Measurements from ENCODE around the gene GCK. TPM values are rescaled to one million over a fixed set of nuclear protein-coding genes. Genes with fewer than 3 reads are reported as not detected.
"Not testable (repeated sequence)": the region's sequence is repeated elsewhere in the genome, so short reads cannot be mapped to it uniquely, and the experiment has no call there.

GCK gene
- total RNA-seq, 3 donors from 2014 or later (not counting 1 experiment from before 2014, with no cell fraction given) = not detected

DNA sequence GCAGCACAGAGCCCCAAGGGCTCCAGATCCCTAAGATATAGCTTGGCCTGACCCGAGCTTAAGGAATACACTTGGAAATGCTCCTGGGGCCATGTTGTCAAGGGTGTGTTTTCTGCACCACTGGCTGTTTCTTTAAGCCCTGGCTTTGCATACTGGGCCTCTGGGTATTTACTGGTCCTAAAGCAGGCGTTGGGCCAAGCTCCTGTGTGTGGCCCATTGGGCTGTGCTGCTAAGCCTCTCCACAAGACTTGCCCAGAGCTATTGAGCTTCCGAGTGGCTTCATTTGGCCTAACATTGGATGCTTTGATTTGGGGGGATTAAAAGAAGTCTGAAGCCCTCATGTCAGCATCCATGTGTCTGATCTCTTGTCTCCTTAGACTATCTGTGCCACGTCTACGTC is 16.8 kb upstream of the GCK start:
- H3K36me3 Mint-ChIP-seq = peaks cover 19% of the 10 kb centered on the region
- no peak overlapping the region for H3K4me3 ChIP-seq (ENCODE audit: low read length)
- TF ChIP-seq, protein P1, sequence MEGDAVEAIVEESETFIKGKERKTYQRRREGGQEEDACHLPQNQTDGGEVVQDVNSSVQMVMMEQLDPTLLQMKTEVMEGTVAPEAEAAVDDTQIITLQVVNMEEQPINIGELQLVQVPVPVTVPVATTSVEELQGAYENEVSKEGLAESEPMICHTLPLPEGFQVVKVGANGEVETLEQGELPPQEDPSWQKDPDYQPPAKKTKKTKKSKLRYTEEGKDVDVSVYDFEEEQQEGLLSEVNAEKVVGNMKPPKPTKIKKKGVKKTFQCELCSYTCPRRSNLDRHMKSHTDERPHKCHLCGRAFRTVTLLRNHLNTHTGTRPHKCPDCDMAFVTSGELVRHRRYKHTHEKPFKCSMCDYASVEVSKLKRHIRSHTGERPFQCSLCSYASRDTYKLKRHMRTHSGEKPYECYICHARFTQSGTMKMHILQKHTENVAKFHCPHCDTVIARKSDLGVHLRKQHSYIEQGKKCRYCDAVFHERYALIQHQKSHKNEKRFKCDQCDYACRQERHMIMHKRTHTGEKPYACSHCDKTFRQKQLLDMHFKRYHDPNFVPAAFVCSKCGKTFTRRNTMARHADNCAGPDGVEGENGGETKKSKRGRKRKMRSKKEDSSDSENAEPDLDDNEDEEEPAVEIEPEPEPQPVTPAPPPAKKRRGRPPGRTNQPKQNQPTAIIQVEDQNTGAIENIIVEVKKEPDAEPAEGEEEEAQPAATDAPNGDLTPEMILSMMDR (IDR thresholded peaks at IDR 0.05) = no peak
- DNase-seq = no peak
- H3K27ac ChIP-seq (ENCODE audit: low read length) = no peak overlapping the region
- peaks cover 63% of the 10 kb centered on the region for H3K36me3 ChIP-seq (ENCODE audit: control insufficient read depth, insufficient read depth, low read length)
- no peaks in the 10 kb centered on the region for H3K27me3 ChIP-seq (ENCODE audit: control insufficient read depth, insufficient read depth, low read length)
- no peak for ATAC-seq
- H3K9me3 ChIP-seq (ENCODE audit: control insufficient read depth, insufficient read depth, low read length) = no peaks in the 10 kb centered on the region
- no peaks in the 10 kb centered on the region for H3K27me3 Mint-ChIP-seq (ENCODE audit: low read depth in 2 of 2)
- no peak overlapping the region for H3K4me3 Mint-ChIP-seq
- peaks cover 8% of the 10 kb centered on the region for H3K4me1 ChIP-seq (ENCODE audit: control insufficient read depth, insufficient read depth, low read length)
- no peak overlapping the region for H3K27ac Mint-ChIP-seq
- peaks cover 24 to 30% of the 10 kb centered on the region in 2 donors for H3K4me1 Mint-ChIP-seq
- WGBS (ENCODE audit: insufficient coverage) = over 99% methylated on average over 5 of the region's 5 CpGs
- H3K9me3 Mint-ChIP-seq = no peaks in the 10 kb centered on the region
- intact Hi-C loops (cut with micrococcal nuclease) = no loop called here

DNA sequence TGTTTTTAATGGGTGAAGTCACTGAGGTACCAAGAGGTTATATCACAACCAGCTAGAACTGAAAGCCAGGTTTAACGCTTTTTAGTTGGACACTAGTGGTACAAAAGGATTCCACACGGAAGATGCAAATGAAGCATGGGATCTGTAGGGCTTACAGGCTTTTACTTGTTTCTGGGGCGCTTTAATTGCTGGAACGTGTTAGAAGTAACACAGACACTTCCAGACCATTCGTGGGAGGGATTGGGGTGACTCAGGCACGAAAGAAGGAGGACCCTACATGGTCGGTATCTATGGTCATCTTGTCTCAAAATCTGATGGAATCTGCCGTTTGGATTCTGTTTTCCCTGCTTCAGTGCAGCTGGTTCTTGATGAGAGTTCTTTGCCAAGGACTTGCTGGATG is 12.6 kb upstream of the GCK start:
- TF ChIP-seq, protein P1 (IDR thresholded peaks at IDR 0.05) = no peak
- no peak overlapping the region for H3K27ac ChIP-seq (ENCODE audit: low read length)
- H3K36me3 ChIP-seq (ENCODE audit: control insufficient read depth, insufficient read depth, low read length) = peaks cover 24% of the 10 kb centered on the region
- Mint-ChIP-seq H3K4me1 (peaks cover 24 to 29% of the 10 kb centered on the region in 2 donors), H3K27ac (peak overlapping the region; percentile 51 to 70), H3K9me3 (peaks cover 0 to 2% of the 10 kb centered on the region in 2 donors), H3K4me3 (peak overlapping the region; percentile 89), H3K36me3 (no peaks in the 10 kb centered on the region), H3K27me3 (ENCODE audit: low read depth in 2 of 2) (peaks cover 7 to 9% of the 10 kb centered on the region in 2 donors)
- DNase-seq (no peak), ATAC-seq (no peak)
- H3K27me3 ChIP-seq (ENCODE audit: control insufficient read depth, insufficient read depth, low read length) = no peaks in the 10 kb centered on the region
- intact Hi-C loops (cut with micrococcal nuclease) = loop anchor here (5.0 kb wide), 1 partner anchor 120 kb away; the partner anchor contains the start of gene POLM
- peaks cover 8% of the 10 kb centered on the region for H3K4me1 ChIP-seq (ENCODE audit: control insufficient read depth, insufficient read depth, low read length)
- H3K4me3 ChIP-seq (ENCODE audit: low read length) = no peak overlapping the region
- WGBS (ENCODE audit: insufficient coverage) = 65% methylated on average over 8 of the region's 8 CpGs
- H3K9me3 ChIP-seq (ENCODE audit: control insufficient read depth, insufficient read depth, low read length) = no peaks in the 10 kb centered on the region

DNA sequence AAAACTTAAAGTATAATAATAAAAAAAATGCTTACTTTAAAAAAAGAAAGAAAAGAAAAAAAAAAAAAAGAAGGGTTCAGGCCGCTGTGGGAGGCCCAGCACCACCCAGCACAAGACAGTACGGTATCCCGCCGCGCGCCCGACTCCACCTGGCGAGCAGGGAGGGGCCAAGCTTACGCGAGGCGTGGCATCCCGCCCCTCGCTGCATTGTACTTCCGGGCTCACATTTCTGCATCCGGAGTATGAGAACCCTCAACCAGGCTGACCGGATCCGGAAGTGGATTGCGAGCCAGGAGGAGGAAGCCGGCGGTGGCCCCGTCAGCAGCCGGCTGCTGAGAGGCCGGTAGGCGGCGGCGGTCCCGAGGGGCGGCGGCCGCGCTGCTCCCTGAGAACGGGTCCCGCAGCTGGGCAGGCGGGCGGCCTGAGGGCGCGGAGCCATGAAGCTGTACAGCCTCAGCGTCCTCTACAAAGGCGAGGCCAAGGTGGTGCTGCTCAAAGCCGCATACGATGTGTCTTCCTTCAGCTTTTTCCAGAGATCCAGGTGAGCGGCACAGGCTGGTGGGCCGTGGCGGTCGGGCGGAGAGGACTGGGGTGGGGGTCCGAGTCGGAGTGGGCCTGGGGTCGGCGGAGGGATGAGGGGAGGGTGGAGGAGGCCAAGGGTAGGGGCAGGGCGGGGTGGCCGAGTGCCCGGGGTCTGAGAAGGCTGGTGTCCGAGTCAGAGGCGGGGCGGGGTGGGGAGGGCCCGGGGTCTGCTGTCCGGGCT is 11.6 kb upstream of the GCK start, which contains the start of gene YKT6:
Gene YKT6 (plus strand): TSS at position 280 of the 763 bp plus-strand sequence. CDS start 158 bp downstream, at position 438.
- 0% methylated on average over 58 of the region's 58 CpGs for whole genome bisulfite sequencing (ENCODE audit: insufficient coverage)
- peak; percentile 79 to 98 for DNase-seq
- TF ChIP-seq, protein P1 (IDR thresholded peaks at IDR 0.05) = peak; percentile 38
- Mint-ChIP-seq H3K4me3 (peak within 1 kb of the TSS; percentile 89), H3K9me3 (peaks cover 0 to 2% of the 10 kb centered on the region in 2 donors), H3K36me3 (no peaks in the 10 kb centered on the region), H3K27ac (peak within 1 kb of the TSS; percentile 51 to 70), H3K27me3 (ENCODE audit: low read depth in 2 of 2) (peaks cover 7 to 9% of the 10 kb centered on the region in 2 donors), H3K4me1 (peaks cover 24 to 26% of the 10 kb centered on the region in 2 donors)
- Histone ChIP-seq H3K4me3 (ENCODE audit: low read length) (peak within 1 kb of the TSS; percentile 86), H3K27me3 (ENCODE audit: control insufficient read depth, insufficient read depth, low read length) (no peaks in the 10 kb centered on the region), H3K36me3 (ENCODE audit: control insufficient read depth, insufficient read depth, low read length) (peaks cover 15% of the 10 kb centered on the region), H3K9me3 (ENCODE audit: control insufficient read depth, insufficient read depth, low read length) (no peaks in the 10 kb centered on the region), H3K27ac (ENCODE audit: low read length) (peak within 1 kb of the TSS; percentile 74), H3K4me1 (ENCODE audit: control insufficient read depth, insufficient read depth, low read length) (peaks cover 8% of the 10 kb centered on the region)
- intact Hi-C loops (cut with micrococcal nuclease) = loop anchor here (5.0 kb wide), 1 partner anchor 119 kb away; the partner anchor contains the start of gene POLM
- peak; percentile 98 to 99 (median 99) for ATAC-seq

DNA sequence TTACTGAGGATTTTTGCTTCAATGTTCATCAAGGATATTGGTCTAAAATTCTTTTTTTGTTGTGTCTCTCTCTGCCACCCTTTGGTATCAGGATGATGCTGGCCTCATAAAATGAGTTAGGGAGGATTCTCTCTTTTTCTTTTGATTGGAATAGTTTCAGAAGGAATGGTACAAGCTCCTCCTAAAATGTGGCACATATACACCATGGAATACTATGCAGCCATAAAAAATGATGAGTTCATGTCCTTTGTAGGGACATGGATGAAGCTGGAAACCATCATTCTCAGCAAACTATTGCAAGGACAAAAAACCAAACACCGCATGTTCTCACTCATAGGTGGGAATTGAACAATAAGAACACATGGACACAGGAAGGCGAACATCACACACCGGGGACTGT is 10.9 kb upstream of the GCK start:
- H3K36me3 Mint-ChIP-seq; H3K4me3 ChIP-seq (ENCODE audit: low read length); H3K9me3 Mint-ChIP-seq; H3K27ac Mint-ChIP-seq; H3K27me3 ChIP-seq (ENCODE audit: control insufficient read depth, insufficient read depth, low read length); DNase-seq; ATAC-seq; H3K4me1 ChIP-seq (ENCODE audit: control insufficient read depth, insufficient read depth, low read length); H3K27ac ChIP-seq (ENCODE audit: low read length); H3K36me3 ChIP-seq (ENCODE audit: control insufficient read depth, insufficient read depth, low read length); H3K9me3 ChIP-seq (ENCODE audit: control insufficient read depth, insufficient read depth, low read length): not testable (repeated sequence)
- WGBS (ENCODE audit: insufficient coverage) = no CpG with 5 or more reads among the region's 3 CpGs
- peaks cover 7 to 16% of the 10 kb centered on the region in 2 donors for H3K27me3 Mint-ChIP-seq (ENCODE audit: low read depth in 2 of 2)
- H3K4me3 Mint-ChIP-seq = peak overlapping the region; percentile 53
- intact Hi-C loops (cut with micrococcal nuclease) = loop anchor here (5.0 kb wide), 1 partner anchor 118 kb away; the partner anchor contains the start of gene POLM
- H3K4me1 Mint-ChIP-seq = peaks cover 24 to 26% of the 10 kb centered on the region in 2 donors
